HG02938 (cell line): ENCODE measurements around the gene MAP4.

ENCODE experiments used
- ATAC-seq: cut with Tn5 transposase; IDR thresholded peaks from one replicate; pipeline ENCODE4 v1.9.1; 2021; ENCODE audit warnings: mild to moderate bottlenecking, moderate library complexity; ENCODE audit not compliant: unreplicated experiment

Gene MAP4

DNA sequence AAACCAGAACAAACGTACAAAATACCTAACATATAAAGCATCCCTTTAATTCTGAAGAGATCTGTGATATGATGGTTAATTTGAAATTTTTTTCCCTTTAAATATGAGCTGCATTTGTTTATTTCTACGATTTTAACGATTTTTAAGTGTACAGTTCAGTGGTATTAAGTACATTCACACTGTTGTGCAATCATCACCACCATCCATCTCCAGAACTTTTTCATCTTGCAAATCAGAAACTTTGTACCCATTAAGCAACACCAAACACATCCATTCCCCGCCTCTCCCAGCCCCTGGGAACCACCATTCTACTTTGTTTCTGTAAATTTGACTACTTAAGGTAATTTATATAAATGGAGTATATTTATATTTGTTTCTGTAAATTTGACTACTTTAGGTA lies 51.5 kb downstream of the MAP4 start:
- no peak for ATAC-seq

GRCh38 chr3:47961815-47962606 lies 54.2 kb downstream of the MAP4 start:
- no peak for ATAC-seq

DNA sequence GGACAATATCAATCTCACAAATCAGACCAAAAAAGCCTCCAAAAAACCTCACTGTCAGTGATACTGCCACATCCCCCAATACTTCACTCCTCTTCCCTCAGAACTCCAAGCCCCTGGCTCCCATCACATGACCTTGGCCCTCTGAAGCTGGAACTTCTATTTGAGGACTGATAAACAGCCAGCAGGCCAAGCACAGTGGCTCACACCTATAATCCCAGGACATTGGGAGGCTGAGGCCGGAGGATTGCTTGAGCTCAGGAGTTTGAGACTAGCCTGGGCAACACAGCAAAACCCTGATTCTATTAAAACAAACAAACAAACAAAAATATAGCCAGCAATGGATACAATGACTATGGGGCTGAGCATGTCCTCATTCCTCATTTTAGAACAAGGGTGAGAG lies 55.2 kb downstream of the MAP4 start:
- no peak for ATAC-seq

GRCh38 chr3:47956521-47956920 lies 59.7 kb downstream of the MAP4 start:
- no peak for ATAC-seq

DNA sequence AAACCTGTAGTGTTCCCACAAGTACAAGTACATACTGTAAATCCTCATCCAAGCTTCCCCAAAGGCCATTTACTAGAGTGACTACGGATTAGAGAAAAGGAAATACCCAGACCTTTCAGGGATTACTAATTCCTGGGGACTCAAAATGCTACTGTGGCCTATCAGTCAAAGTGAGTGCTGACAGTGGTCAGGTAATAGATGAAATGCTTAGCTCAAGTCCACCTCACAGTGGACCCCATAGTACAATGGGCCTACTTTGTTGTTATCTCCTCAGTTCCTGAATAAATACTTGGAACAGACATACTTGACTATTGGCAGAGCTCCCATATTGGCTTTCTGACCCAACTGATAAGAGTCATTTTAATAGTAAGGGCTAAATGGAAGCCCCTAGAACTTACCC lies 61.6 kb downstream of the MAP4 start:
- ATAC-seq: no peak

DNA sequence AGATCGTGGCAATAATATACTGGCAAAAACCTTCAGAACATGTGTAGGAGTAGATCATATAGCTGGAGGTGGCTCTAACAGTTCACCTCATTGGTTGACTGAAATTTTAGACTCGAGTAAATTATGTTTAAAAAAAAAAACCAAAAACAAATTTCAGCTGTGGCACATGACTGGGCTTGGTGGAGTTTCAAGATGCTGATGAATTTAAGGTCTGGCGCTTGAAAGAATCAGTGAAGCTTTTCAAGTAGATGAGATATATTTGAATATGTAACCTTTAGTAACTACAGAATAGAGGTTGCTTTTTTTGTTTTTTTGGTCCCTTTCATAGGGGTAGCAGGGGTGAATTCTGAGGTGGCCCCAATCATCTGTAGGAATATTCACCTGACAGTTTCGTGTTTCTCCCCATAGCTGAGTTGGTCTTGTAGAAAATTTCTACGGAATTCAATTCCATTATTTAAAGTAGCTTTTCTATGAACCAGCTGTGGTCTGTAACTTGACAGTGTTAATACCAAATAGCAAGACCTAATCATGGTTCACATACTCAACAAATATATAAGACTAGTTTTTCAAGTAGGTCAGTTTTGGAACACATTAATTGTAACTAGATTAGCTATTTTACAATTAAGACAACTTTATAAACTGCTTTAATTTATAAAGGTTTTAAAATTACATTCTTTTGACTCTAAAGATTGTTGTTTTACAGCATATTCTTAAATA lies 65.6 kb downstream of the MAP4 start:
- ATAC-seq: peak; percentile 47

GRCh38 chr3:47949979-47950378 lies 66.2 kb downstream of the MAP4 start:
- ATAC-seq: peak; percentile 45

- no peak for ATAC-seq
Observed at GRCh38 chr3:47940232-47940631, 76.0 kb downstream of the MAP4 start.

DNA sequence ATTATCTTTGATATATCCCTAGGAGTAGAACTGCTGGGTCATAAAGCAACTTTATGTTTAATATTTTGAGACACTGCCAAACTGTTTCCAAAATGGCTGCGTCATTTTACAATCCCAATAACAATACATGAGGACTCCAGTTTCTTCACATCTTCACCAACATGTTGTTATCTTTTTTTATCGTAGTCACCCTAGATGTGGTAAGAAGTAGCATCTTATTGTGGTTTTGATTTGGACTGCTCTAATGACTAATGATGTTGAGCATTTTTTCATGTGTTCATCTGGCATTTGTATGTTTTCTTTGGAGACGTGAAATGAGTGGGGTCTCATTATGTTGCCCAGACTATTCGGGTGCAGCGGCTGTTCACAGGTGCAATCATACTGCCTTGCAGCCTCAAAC lies 83.8 kb downstream of the MAP4 start:
- no peak for ATAC-seq

- no peak for ATAC-seq
Observed at GRCh38 chr3:47930979-47931378, 85.2 kb downstream of the MAP4 start.

DNA sequence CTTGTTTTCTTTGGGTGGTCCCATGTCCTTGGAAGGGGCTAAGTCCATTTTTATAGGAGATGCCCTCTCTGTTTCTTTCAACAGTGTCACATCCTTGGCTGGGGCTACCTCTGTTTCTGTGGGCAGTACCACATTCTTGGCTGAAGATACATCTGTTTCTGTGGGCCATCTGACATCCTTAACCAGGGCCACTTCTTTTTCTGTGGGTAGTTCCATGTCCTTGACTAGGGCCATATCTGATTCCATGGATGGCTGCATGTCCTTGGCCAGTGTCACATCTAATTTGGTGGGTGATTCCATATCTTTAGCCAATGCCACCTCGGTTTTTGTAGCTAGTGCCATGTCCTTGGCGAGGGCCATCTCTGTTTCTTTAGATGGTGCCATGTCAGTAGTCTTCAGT lies 99.5 kb downstream of the MAP4 start:
- ATAC-seq: no peak

GRCh38 chr3:47916201-47916600 lies 100.0 kb downstream of the MAP4 start:
- ATAC-seq: no peak

GRCh38 chr3:47912006-47912504 lies 104.2 kb downstream of the MAP4 start:
- no peak for ATAC-seq

DNA sequence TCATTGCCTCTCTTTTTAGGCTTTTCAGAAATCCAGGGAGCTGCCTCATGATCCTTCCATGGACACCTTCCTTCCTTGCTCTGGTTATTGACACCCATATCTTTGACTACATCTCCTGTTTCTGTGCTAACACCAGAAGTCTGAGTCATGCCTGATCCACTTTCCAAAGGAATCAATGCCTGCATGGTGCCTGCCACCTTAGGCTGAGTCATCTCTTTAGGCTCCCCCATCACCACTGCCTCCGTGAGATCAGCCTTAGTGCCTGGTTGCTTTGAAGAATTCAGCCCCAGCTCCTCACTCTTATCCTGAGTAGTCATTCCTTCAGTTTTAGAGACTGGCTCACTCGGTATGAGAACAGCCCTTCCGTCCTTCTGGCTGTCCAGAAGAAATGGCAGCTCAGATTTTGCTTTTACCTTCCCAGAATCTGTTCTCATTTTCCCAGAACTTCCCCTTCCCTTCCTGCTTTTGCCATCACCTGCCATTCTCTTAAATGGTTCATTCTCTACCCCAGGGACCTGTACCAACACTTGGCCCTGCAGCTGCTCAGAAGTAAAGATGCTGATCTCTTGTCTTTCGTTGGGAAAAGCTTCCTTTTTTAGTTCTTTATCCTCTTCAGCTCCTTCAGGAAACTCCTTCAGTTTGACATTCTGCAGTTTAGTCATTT lies 105.3 kb downstream of the MAP4 start:
- ATAC-seq: no peak

- no peak for ATAC-seq
Observed at GRCh38 chr3:47910233-47910632, 106.0 kb downstream of the MAP4 start.

- no peak for ATAC-seq
Observed at GRCh38 chr3:47909607-47910006, 106.6 kb downstream of the MAP4 start.

DNA sequence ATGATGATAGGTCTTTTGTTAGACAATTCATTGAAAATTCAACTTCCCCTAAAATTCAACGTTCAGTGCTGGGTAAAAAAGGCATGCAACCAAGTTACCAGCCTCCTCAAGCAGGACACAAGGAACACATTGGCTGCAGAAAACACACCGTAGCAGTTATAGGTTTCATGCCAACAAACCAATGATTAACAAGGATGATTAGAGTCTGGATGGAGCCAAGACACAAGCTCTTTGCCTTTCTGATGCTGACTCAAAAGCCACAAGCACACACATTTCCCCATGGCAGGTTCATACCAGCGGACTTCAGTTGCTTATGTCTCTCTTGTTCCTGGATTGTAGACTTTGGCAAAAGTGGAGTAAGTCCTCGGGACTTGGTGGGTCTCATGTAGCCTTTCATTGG lies 107.5 kb downstream of the MAP4 start:
- no peak for ATAC-seq

- no peak for ATAC-seq
Observed at GRCh38 chr3:47907784-47908183, 108.4 kb downstream of the MAP4 start.

DNA sequence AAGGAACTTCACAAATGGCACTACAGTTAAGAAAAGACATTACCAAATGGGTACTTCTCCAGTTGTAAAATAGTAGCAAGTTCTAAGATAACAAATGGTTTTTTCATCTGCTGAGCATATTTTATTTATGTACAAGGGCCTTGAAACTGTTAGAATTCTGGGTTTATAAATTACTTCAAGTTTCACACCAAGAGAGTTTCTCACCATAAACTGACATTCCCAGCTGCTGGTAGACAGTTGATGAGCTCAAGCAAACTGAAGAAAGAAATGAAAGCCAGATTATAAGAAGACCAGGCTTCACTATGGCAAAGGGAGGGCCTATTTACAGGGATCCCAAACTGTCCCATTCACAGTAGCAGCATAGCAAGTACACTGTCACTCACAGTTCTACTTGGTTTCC lies 113.5 kb downstream of the MAP4 start:
- ATAC-seq: no peak

DNA sequence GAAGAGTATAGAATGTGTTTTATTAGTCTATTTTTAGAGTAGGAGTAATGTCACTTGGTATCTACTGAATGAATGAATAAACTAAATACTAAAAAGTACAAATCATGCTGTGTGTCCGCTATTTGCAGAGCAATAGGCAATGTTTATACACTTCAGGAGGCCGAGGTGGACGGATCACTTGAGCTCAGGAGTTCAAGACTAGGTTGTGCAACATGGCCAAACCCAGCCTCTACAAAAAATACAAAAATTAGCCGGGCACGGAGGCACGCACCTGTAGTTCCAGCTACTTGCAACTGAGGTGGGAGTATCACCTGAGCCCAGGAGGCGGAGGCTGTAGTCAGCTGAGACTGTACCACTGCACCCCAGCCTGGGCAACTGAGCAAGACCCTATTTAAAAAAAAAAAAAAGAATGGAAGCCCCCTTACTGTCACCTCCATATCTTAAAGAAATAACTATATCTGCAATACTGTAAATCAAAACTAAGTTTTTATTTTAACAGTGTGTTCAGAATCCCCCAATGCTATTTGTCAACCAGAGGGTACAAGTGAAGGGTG lies 114.9 kb downstream of the MAP4 start:
- no peak for ATAC-seq

- no peak for ATAC-seq
Observed at GRCh38 chr3:47899495-47900108, 116.6 kb downstream of the MAP4 start.
